Glutamatergic neuron (in vitro differentiated cells): ENCODE results near the gene NAPA. TPM values are rescaled to one million over a fixed set of nuclear protein-coding genes. Genes with fewer than 3 reads are reported as not detected.

Experiments used
- DNase-seq: peaks from one replicate; pipeline ENCODE4 v3.0.0; 2022
- H3K27ac Mint-ChIP-seq: one replicate; pipeline ENCODE4 v1.8.0; 2020; ENCODE audit warnings: mild to moderate bottlenecking, mixed read lengths, inconsistent platforms; ENCODE audit not compliant: unreplicated experiment
- H3K27me3 Mint-ChIP-seq: one replicate; pipeline ENCODE4 v1.8.0; 2020; ENCODE audit warnings: mild to moderate bottlenecking, moderate library complexity, mixed read lengths, inconsistent platforms; ENCODE audit not compliant: unreplicated experiment
- H3K36me3 Mint-ChIP-seq: one replicate; pipeline ENCODE4 v1.8.0; 2020; ENCODE audit warnings: mild to moderate bottlenecking, mixed read lengths, inconsistent platforms; ENCODE audit not compliant: unreplicated experiment
- H3K4me1 Mint-ChIP-seq: one replicate; pipeline ENCODE4 v1.8.0; 2020; ENCODE audit warnings: mild to moderate bottlenecking, low read depth, mixed read lengths, inconsistent platforms; ENCODE audit not compliant: unreplicated experiment
- H3K4me3 Mint-ChIP-seq: one replicate; pipeline ENCODE4 v1.8.0; 2020; ENCODE audit warnings: mild to moderate bottlenecking, mixed read lengths, inconsistent platforms; ENCODE audit not compliant: unreplicated experiment
- H3K9me3 Mint-ChIP-seq: one replicate; pipeline ENCODE4 v1.8.0; 2020; ENCODE audit warnings: mild to moderate bottlenecking, moderate library complexity, mixed read lengths, inconsistent platforms; ENCODE audit not compliant: unreplicated experiment
- total RNA-seq: library from RNA; stranded (reverse); fragmentation: NEBNext Ultra II Directional; extraction: Animal tissue kit (Norgen Biotek cat#: 25700); gene quantifications from one replicate; pipeline ENCODE4 v1.2.1, GENCODE V29; 2021; ENCODE audit not compliant: unreplicated experiment
- TF ChIP-seq, protein P1 (sequence below): fragments of 200-600 bp; sonication (generic); IDR thresholded peaks from one replicate; pipeline ENCODE4 v1.5.0; 2021; ENCODE audit not compliant: partially characterized antibody, unreplicated experiment

Gene NAPA
- total RNA-seq, 1 donor from 2014 or later = 262 TPM

DNA sequence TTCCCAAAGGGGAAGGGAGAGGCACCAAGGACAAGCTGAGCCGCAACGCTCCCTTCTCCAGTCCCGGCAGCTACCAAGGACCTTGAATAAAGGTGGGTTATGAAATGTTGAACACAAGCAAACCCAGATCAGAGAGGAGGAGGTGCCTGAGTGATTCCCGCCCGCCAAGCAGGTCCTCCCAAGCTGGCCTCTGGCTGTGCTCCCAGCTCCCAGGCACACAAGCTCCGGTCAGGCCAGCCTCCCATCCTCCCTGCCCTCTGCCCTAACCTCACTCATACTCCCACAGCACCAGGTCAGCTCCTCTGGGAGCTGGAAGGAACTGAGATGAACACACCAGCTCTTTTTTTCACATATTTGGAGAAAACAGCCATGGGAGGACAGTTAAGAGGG is 3.7 kb downstream of the NAPA start:
- Mint-ChIP-seq H3K36me3 (no peaks in the 10 kb centered on the region), H3K4me1 (peaks cover 56% of the 10 kb centered on the region), H3K9me3 (peaks cover 32% of the 10 kb centered on the region), H3K27ac (peak overlapping the region; percentile 97), H3K4me3 (peak overlapping the region; percentile 90), H3K27me3 (peaks cover 22% of the 10 kb centered on the region)
- TF ChIP-seq, protein P1, sequence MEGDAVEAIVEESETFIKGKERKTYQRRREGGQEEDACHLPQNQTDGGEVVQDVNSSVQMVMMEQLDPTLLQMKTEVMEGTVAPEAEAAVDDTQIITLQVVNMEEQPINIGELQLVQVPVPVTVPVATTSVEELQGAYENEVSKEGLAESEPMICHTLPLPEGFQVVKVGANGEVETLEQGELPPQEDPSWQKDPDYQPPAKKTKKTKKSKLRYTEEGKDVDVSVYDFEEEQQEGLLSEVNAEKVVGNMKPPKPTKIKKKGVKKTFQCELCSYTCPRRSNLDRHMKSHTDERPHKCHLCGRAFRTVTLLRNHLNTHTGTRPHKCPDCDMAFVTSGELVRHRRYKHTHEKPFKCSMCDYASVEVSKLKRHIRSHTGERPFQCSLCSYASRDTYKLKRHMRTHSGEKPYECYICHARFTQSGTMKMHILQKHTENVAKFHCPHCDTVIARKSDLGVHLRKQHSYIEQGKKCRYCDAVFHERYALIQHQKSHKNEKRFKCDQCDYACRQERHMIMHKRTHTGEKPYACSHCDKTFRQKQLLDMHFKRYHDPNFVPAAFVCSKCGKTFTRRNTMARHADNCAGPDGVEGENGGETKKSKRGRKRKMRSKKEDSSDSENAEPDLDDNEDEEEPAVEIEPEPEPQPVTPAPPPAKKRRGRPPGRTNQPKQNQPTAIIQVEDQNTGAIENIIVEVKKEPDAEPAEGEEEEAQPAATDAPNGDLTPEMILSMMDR = no peak
- DNase-seq = no peak

DNA sequence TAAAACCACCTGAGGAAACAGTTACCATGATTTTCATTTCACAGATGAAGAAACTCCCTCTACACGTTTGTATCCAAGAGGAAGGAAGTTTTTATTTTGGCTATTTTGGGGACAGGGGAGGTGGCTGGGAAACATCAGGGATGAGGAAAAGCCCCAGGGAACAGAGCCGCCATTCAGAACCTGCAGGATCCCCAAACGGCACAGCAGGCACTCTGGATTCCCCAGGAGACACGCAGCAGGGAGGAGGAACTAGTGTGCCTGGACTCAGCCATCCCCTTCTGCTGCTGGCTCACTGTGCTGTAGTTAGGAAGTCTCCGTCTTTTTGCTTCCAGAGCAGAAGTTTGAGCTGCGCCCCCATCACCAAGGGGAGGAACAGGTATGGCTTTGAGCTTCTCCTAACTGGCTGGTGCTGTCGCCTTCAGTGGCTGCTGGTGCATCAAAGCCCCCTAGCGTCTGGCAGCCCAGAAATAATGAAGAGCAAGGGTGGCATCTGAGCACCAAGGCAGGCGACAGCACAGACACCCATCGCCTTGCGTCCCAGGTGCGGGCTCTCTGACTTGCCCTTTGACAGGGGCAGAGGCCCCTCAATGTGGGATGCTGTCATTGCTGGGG is 4.2 kb downstream of the NAPA start:
- H3K36me3 Mint-ChIP-seq = no peaks in the 10 kb centered on the region
- peaks cover 24% of the 10 kb centered on the region for H3K27me3 Mint-ChIP-seq
- peak overlapping the region; percentile 90 for H3K4me3 Mint-ChIP-seq
- peak overlapping the region; percentile 97 for H3K27ac Mint-ChIP-seq
- peaks cover 31% of the 10 kb centered on the region for H3K9me3 Mint-ChIP-seq
- H3K4me1 Mint-ChIP-seq = peaks cover 56% of the 10 kb centered on the region
- TF ChIP-seq, protein P1 = no peak
- no peak for DNase-seq

DNA sequence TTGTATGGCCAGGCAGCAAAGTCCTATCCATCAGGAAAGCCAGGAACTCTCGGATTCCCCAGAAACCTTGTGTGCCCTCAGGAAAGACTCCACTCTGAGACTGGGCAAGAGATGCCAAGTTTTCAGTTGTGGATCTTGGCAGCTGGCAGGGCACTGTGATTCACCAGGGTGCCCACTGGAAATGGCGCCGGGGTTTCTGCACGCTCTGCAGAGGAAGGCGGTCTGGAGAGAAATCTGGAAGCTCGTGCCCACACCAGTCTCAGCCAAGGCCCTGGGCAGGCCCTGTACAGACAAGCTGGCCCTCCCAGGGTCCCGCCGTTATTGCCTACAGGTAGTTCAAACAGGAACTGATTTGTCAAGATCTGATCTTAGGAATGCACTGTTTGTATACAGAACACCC is 4.9 kb downstream of the NAPA start:
- no peaks in the 10 kb centered on the region for H3K36me3 Mint-ChIP-seq
- no peak for DNase-seq
- TF ChIP-seq, protein P1 = no peak
- H3K4me3 Mint-ChIP-seq = peak overlapping the region; percentile 90
- H3K9me3 Mint-ChIP-seq = peaks cover 32% of the 10 kb centered on the region
- H3K27me3 Mint-ChIP-seq = peaks cover 26% of the 10 kb centered on the region
- peaks cover 56% of the 10 kb centered on the region for H3K4me1 Mint-ChIP-seq
- H3K27ac Mint-ChIP-seq = peak overlapping the region; percentile 97

DNA sequence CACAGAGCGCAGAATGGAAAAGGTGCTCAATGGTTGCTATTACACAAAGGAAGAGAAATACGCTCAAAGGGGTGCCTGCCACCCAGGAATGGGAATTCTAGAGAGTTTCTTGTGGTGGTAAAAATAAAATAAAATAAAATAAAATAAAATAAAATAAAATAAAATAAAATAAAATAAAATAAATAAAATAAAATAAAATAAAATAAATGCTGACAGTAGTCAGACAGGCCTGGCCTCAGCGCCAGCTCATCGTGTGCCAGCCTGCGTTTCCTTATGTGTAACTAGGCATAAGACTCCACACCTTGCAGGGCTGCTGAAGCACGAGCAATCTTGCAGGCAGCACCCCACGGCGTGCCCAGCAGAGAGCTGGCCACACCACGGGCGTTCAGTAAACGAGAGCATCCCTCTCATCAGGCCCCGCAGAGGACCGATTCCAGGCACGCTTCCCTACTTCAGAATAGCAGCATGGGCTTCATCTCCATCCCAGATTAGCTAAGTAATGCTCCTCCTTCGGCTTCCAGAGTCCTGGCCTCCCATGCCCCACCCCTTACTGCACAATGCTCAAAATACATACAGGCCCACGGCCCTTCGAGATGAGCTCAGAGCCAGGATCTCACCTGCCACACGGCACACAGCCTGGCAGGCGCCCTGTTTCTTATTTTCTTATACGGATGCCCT is 5.6 kb downstream of the NAPA start:
- H3K9me3 Mint-ChIP-seq = peaks cover 26% of the 10 kb centered on the region
- no peak for DNase-seq
- H3K4me3 Mint-ChIP-seq = peak overlapping the region; percentile 90
- H3K27me3 Mint-ChIP-seq = peaks cover 26% of the 10 kb centered on the region
- H3K36me3 Mint-ChIP-seq = no peaks in the 10 kb centered on the region
- peak overlapping the region; percentile 97 for H3K27ac Mint-ChIP-seq
- peaks cover 60% of the 10 kb centered on the region for H3K4me1 Mint-ChIP-seq
- TF ChIP-seq, protein P1 = no peak

DNA sequence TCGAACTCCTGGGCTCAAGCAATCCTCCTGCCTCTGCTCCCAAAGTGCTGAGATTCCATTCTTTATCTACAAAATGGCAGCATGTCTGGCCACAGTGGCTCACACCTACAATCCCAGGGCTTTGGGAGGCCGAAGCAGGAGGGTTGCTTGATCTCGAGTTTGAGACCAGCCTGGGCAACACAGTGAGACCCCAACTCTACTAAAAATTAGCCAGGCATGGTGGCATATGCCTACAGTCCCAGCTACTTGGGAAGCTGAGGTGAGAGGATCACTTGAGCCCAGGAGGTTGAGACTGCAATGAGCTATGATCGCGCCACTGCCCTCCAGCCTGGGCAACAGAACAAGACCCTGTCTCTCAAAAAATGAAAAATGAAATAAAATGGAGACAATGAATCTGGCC is 6.1 kb downstream of the NAPA start:
- Mint-ChIP-seq H3K4me1 (peaks cover 57% of the 10 kb centered on the region), H3K4me3 (peak overlapping the region; percentile 32), H3K36me3 (no peaks in the 10 kb centered on the region), H3K27ac (peak overlapping the region; percentile 71), H3K27me3 (peaks cover 21% of the 10 kb centered on the region), H3K9me3 (peaks cover 22% of the 10 kb centered on the region)
- DNase-seq = no peak
- TF ChIP-seq, protein P1 = no peak
